ENCODE results near the gene ZNF253. TPM values are rescaled to one million over a fixed set of nuclear protein-coding genes. Genes with fewer than 3 reads are reported as not detected.
"Not testable (repeated sequence)": the region's sequence is repeated elsewhere in the genome, so short reads cannot be mapped to it uniquely, and the experiment has no call there.

The ZNF253 gene
- total RNA-seq, result 10 to 100 TPM; 11.2 to 37.1 (median 12.9) TPM

DNA sequence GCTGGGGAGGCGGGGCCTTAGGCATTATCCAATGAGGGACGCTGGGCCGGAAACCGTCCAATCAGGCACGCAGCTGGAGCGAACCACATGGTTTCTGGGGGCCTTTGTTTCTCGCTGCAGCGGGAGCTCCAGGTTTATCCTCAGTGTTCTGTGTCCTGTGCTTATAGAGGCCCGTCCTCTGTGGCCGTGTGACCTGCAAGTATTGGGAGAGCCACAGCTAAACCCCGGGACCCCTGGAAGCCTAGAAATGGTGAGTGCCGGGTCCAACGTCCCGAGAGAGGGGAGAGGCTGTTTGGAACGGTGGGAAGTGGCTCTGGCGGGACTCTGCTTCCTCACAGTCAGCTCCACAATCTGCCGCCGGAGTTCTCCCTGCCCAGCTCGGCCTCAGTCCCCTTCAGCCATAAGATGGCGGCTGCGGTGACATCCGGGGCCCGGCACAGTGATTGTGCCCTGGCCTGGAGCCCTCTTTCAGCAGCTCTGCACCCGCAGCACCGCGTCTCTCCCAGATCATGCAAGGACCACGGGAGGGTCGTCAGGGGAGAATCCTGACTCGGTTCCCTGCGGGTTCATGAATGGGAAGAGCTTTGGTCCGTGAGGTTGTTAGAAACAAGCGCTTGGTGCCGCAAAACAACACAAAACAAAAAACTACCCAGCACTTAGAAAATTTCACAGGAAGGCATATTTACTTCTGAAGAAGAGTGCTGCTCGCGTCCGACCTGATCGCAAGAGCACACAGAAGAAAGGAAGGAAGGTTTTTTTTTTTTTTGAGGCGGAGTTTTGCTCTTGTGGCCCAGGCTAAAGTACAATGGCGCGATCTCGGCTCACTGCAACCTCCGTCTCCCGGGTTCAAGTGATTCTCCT lies at the start of gene ZNF253:
Gene ZNF253, plus strand, starts transcription at position 133 of the 861 bp plus-strand sequence. Its CDS starts 115 bp downstream, at position 248.
- DNase-seq, result peak; percentile 95 to 100 (median 99)
- TF ChIP-seq, protein P1, sequence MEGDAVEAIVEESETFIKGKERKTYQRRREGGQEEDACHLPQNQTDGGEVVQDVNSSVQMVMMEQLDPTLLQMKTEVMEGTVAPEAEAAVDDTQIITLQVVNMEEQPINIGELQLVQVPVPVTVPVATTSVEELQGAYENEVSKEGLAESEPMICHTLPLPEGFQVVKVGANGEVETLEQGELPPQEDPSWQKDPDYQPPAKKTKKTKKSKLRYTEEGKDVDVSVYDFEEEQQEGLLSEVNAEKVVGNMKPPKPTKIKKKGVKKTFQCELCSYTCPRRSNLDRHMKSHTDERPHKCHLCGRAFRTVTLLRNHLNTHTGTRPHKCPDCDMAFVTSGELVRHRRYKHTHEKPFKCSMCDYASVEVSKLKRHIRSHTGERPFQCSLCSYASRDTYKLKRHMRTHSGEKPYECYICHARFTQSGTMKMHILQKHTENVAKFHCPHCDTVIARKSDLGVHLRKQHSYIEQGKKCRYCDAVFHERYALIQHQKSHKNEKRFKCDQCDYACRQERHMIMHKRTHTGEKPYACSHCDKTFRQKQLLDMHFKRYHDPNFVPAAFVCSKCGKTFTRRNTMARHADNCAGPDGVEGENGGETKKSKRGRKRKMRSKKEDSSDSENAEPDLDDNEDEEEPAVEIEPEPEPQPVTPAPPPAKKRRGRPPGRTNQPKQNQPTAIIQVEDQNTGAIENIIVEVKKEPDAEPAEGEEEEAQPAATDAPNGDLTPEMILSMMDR (IDR thresholded peaks at IDR 0.05), result no peak
- TF ChIP-seq POLR2A (IDR thresholded peaks at IDR 0.05), result peak; percentile 87 to 89
- peak within 1 kb of the TSS; percentile 80 to 94 (median 84) for H3K4me3 ChIP-seq
- peak within 1 kb of the TSS; percentile 84 to 98 (median 96) for H3K27ac ChIP-seq
- H3K9me3 ChIP-seq, result peaks cover 0 to 4% (median 0%) of the 10 kb centered on the region in 4 donors
- peaks cover 0 to 13% (median 3%) of the 10 kb centered on the region in 4 donors for H3K4me1 ChIP-seq
- H3K27me3 ChIP-seq, result no peaks in the 10 kb centered on the region
- H3K36me3 ChIP-seq, result no peaks in the 10 kb centered on the region

DNA sequence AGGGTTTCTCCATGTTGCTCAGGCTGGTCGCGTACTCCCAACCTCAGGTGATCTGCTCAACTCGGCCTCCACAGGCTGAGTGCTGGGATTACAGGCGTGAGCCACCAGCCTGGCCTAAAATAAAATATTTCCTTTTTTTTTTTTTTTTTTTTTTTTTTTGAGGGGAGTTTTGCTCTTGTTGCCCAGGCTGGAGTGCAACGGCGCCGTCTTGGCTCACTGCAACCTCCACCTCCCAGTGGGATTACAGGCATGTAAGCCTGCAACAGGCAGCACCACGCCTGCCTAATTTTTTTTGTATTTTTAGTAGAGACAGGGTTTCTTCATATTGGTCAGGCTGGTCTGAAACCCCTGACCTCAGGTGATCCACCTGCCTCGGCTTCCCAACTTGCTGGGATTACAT lies 49.0 kb upstream of the ZNF253 start:
- Histone ChIP-seq H3K27ac (peak overlapping the region in 1 of 4 donors; percentile 75), H3K36me3 (peaks cover 0 to 32% (median 0%) of the 10 kb centered on the region in 3 donors), H3K9me3 (peaks cover 0 to 17% (median 0%) of the 10 kb centered on the region in 4 donors), H3K4me1 (peaks cover 0 to 21% (median 2%) of the 10 kb centered on the region in 4 donors), H3K27me3 (no peaks in the 10 kb centered on the region), H3K4me3 (no peak overlapping the region)
- no peak for TF ChIP-seq POLR2A (IDR thresholded peaks at IDR 0.05)
- DNase-seq, result no peak

DNA sequence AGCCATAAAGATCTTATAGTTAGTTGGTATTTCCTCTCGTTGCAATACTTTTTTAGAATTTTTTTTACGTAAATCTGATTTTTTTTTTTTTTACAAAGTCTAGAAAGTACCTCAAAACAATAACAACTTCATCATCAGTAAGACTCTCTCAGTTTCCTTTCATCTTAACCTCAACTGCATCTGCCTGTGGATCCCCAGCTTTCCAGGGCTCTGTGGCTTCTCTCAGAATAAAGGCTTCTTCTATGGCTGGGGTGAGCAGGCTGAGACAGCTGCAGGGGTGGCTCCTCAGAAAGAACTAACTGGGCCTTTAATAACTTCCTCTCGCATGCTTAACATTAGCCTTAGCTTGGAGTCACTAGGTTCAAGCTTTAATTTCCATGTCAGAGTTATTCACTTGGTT lies 48.3 kb upstream of the ZNF253 start:
- peak overlapping the region in 1 of 4 donors; percentile 75 for H3K27ac ChIP-seq
- H3K9me3 ChIP-seq, result peaks cover 0 to 17% (median 0%) of the 10 kb centered on the region in 4 donors
- H3K4me1 ChIP-seq, result peaks cover 0 to 21% (median 2%) of the 10 kb centered on the region in 4 donors
- no peaks in the 10 kb centered on the region for H3K27me3 ChIP-seq
- peaks cover 0 to 32% (median 0%) of the 10 kb centered on the region in 3 donors for H3K36me3 ChIP-seq
- DNase-seq, result peak in 1 of 3 donors; percentile 37
- TF ChIP-seq, protein P1 (IDR thresholded peaks at IDR 0.05), result no peak
- TF ChIP-seq POLR2A (IDR thresholded peaks at IDR 0.05), result no peak
- H3K4me3 ChIP-seq, result peak overlapping the region in 1 of 4 donors; percentile 6

DNA sequence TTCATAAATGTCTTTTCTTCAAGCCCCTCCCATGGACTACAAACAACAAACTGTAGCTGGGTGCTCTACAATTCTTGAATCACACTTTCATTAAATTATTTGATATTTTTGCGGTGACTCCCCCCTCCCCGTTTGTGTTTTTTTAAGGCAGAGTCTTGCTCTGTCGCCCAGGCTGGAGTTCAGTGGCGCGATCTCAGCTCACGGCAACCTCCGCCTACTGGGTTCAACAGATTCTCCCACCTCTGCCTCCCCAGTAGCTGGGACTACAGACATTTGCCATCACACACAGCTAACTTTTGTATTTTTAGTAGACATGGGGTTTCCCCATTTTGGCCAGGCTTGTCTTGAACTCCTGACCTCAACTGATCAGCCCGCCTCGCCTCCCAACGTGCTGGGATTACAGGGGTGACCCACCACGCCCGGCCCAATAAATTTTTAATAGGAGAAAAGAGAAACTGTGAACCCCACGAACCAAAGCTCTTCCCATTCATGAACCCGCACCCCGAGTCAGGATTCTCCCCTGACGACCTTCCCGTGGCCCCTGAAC lies 44.8 kb upstream of the ZNF253 start:
- no peaks in the 10 kb centered on the region for H3K27me3 ChIP-seq
- H3K9me3 ChIP-seq, result peaks cover 0 to 25% (median 0%) of the 10 kb centered on the region in 4 donors
- H3K4me1 ChIP-seq, result peaks cover 0 to 21% (median 2%) of the 10 kb centered on the region in 4 donors

DNA sequence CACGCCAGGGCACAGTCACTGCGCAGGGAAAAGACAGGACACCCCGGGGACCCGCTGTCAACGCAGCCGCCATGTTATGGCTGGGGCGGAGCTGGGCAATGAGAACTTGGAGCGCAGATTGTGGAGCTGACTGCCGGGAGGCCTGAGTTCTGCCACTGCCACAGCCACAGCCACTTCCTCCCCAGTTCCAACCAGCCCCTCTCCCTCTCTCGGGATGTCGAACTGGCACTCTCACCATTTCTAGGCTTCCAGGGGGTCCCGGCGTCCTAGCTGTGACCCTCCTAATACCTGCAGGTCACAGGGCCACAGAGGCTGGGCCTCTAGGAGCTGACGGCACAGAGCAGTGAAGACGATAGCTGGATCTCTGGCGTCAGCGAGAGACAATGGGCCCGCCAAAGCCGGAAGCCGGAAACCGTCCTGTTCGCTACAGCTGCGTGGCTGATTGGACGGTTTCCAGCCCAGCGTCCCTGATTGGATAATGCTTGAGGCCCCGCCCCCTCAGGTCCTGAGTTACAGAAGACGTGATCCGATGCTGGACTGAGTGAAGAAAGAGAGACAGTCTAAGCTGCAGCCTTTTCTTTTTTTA lies 44.2 kb upstream of the ZNF253 start, which contains the start of gene ZNF506:
Gene ZNF506, minus strand, starts transcription at position 385 of the 586 bp plus-strand sequence. Its CDS starts 147 bp downstream, at position 238.
- DNase-seq, result peak; percentile 96 to 100 (median 100)
- H3K4me3 ChIP-seq, result peak within 1 kb of the TSS; percentile 70 to 81 (median 80)
- no peaks in the 10 kb centered on the region for H3K27me3 ChIP-seq
- peaks cover 0 to 21% (median 0%) of the 10 kb centered on the region in 3 donors for H3K36me3 ChIP-seq
- H3K27ac ChIP-seq, result peak within 1 kb of the TSS; percentile 95
- peaks cover 0 to 28% (median 0%) of the 10 kb centered on the region in 4 donors for H3K9me3 ChIP-seq
- TF ChIP-seq, protein P1 (IDR thresholded peaks at IDR 0.05), result no peak
- peak; percentile 84 to 92 for TF ChIP-seq POLR2A (IDR thresholded peaks at IDR 0.05)
- peaks cover 0 to 21% (median 2%) of the 10 kb centered on the region in 4 donors for H3K4me1 ChIP-seq

More for the DNA sequence above, 44.8 kb upstream of the ZNF253 start:
- DNase-seq, result no peak
- peak overlapping the region; percentile 95 for H3K27ac ChIP-seq
- peaks cover 0 to 21% (median 0%) of the 10 kb centered on the region in 3 donors for H3K36me3 ChIP-seq
- TF ChIP-seq POLR2A (IDR thresholded peaks at IDR 0.05), result no peak
- TF ChIP-seq, protein P1 (IDR thresholded peaks at IDR 0.05), result no peak
- H3K4me3 ChIP-seq, result peak overlapping the region; percentile 70 to 81 (median 80)

DNA sequence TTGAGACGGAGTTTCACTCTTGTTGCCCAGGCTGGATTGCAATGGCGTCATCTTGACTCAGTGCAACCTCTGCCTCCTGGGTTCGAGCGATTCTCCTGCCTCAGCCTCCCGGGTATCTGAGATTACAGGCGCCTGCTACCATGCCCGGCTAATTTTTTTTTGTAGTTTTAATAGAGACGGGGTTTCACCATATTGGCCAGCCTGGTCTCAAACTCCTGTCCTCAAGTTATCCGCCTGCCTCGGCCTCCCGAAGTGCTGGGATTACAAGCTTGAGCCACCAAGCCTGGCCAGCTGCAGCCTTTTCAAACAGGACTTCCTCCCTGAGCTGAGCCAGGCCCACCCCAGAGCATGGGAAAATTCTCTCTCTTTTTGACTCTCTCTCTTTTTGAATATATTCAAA lies 43.7 kb upstream of the ZNF253 start:
- Histone ChIP-seq H3K9me3 (peaks cover 0 to 28% (median 0%) of the 10 kb centered on the region in 4 donors), H3K36me3 (peaks cover 0 to 21% (median 0%) of the 10 kb centered on the region in 3 donors), H3K4me1 (peaks cover 0 to 21% (median 2%) of the 10 kb centered on the region in 4 donors), H3K4me3 (peak overlapping the region; percentile 70 to 81 (median 80)), H3K27ac (peak overlapping the region; percentile 35 to 95 (median 95))
- H3K27me3 ChIP-seq, result not testable (repeated sequence)
- peak in 1 of 3 donors; percentile 34 for DNase-seq
